Peyer's patch (tissue), 4 donors: Measurements from ENCODE around the gene SLC11A2.

ENCODE experiments used
- POLR2A ChIP-seq, 2 donors: fragments of 450-650 bp; IDR thresholded peaks; one replicate each; pipeline ENCODE4 v1.5.1; 2017; ENCODE audit warnings: antibody characterized with exemption in 2 of 2, mild to moderate bottlenecking in 2 of 2, moderate library complexity in 2 of 2
- TF ChIP-seq, protein P1 (sequence below), 6 experiments: fragments of 450-650 bp in 4 of 6; fragments of 200-600 bp in 2 of 6; sonication (generic) in 1 of 6; IDR thresholded peaks; one replicate each; pipeline ENCODE4 v1.5.1; 2017 to 2019; ENCODE audit warnings: antibody characterized with exemption in 6 of 6, mild to moderate bottlenecking in 3 of 6, moderate library complexity in 1 of 6

- TF ChIP-seq, protein P1, sequence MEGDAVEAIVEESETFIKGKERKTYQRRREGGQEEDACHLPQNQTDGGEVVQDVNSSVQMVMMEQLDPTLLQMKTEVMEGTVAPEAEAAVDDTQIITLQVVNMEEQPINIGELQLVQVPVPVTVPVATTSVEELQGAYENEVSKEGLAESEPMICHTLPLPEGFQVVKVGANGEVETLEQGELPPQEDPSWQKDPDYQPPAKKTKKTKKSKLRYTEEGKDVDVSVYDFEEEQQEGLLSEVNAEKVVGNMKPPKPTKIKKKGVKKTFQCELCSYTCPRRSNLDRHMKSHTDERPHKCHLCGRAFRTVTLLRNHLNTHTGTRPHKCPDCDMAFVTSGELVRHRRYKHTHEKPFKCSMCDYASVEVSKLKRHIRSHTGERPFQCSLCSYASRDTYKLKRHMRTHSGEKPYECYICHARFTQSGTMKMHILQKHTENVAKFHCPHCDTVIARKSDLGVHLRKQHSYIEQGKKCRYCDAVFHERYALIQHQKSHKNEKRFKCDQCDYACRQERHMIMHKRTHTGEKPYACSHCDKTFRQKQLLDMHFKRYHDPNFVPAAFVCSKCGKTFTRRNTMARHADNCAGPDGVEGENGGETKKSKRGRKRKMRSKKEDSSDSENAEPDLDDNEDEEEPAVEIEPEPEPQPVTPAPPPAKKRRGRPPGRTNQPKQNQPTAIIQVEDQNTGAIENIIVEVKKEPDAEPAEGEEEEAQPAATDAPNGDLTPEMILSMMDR (IDR thresholded peaks at IDR 0.05): no peak
- no peak for TF ChIP-seq POLR2A (IDR thresholded peaks at IDR 0.05)
These were observed 35.9 kb downstream of the SLC11A2 start for GRCh38 chr12:50990147-50990727.
